K562 (cell line): ENCODE results near the gene TMEM248. TPM values are rescaled to one million over a fixed set of nuclear protein-coding genes. Genes with fewer than 3 reads are reported as not detected.
"Not testable (repeated sequence)": the region's sequence is repeated elsewhere in the genome, so short reads cannot be mapped to it uniquely, and the experiment has no call there.

Experiments used
- ATAC-seq: fragments of 200-7000 bp; cut with Tn5 transposase; 3 replicates; pipeline ENCODE4 v1.9.1; 2020; ENCODE audit warnings: moderate library complexity
- BruUV-seq: library from RNA; stranded (reverse); fragments of 400-500 nt; replicated peaks from 2 replicates; lab custom pipeline; 2021; lab: Mats Ljungman, UMichigan
- CTCF ChIA-PET: fragments of 300-600 bp; formaldehyde crosslinking; extraction: SDS; loops from one replicate; lab custom pipeline; 2021; ENCODE audit warnings: low intra/inter-chr PET ratio; lab: Yijun Ruan, JAX
- POLR2A ChIA-PET: fragments of 300-600, 350-650 bp; sonication (Branson Sonifier 250); formaldehyde crosslinking; extraction: SDS; loops from one replicate; lab custom pipeline; 2021; ENCODE audit warnings: antibody characterized with exemption, inconsistent platforms; lab: Yijun Ruan, JAX
- DNase-seq, 4 experiments: peaks; one replicate each; pipeline versions ENCODE4 v3.0.0 to v3.0.0-alpha.2; 2011 to 2018; ENCODE audit warnings: low spot score in 3 of 4, mixed read lengths in 3 of 4; ENCODE audit errors: extremely low read depth in 1 of 4
- FAIRE-seq: peaks from 2 replicates; lab custom pipeline; 2011; peaks lifted over from hg19 to GRCh38; lab: Jason Lieb, UNC
- H2AFZ ChIP-seq: 2 replicates; pipeline ENCODE4 v1.6.0; 2011; ENCODE audit warnings: low read depth, low read length, control low read depth, inconsistent platforms
- H3K27ac ChIP-seq: fragments of 200-600 bp; 3 replicates; pipeline ENCODE4 v1.8.0; 2011; ENCODE audit warnings: low read depth, mild to moderate bottlenecking, control low read depth, inconsistent platforms, low read length, moderate library complexity, mixed read lengths; ENCODE audit errors: extremely low read depth
- H3K27me3 ChIP-seq, 2 experiments: fragments of 300-600 bp in 1 of 2; 2 replicates in 1 of 2; 3 replicates in 1 of 2; pipeline versions ENCODE4 v1.6.0 to v1.8.0; 2011; ENCODE audit warnings: inconsistent platforms in 2 of 2, low read length in 2 of 2, mild to moderate bottlenecking in 1 of 2, mixed read lengths in 1 of 2, moderate library complexity in 1 of 2; ENCODE audit not compliant: control insufficient read depth in 2 of 2, insufficient read depth in 2 of 2
- H3K36me3 ChIP-seq: fragments of 300-600 bp; 3 replicates; pipeline ENCODE4 v1.8.0; 2011; ENCODE audit warnings: mild to moderate bottlenecking, low read length, inconsistent platforms; ENCODE audit not compliant: control insufficient read depth, insufficient read depth
- H3K4me1 ChIP-seq, 2 experiments: fragments of 200-600 bp in 1 of 2; replicated peaks in 1 of 2; 2 replicates in 1 of 2; 3 replicates in 1 of 2; pipeline versions ENCODE4 v1.5.1 to v1.8.0; 2011; ENCODE audit warnings: inconsistent platforms in 2 of 2, low read length in 2 of 2, mild to moderate bottlenecking in 1 of 2, mixed read lengths in 1 of 2, moderate library complexity in 1 of 2; ENCODE audit not compliant: control insufficient read depth in 2 of 2, insufficient read depth in 2 of 2
- H3K4me2 ChIP-seq: 2 replicates; pipeline ENCODE4 v1.6.1; 2011; ENCODE audit warnings: low read length, control low read depth, inconsistent platforms, mixed read lengths; ENCODE audit not compliant: insufficient read depth
- H3K4me3 ChIP-seq: fragments of 200-600 bp; sonication (generic), shearing (Covaris generic); 2 replicates; pipeline ENCODE4 v1.5.1; 2016; ENCODE audit warnings: control low read depth, inconsistent platforms
- H3K79me2 ChIP-seq: fragments of 200-600 bp; 3 replicates; pipeline ENCODE4 v1.8.0; 2011; ENCODE audit warnings: low read length, inconsistent platforms; ENCODE audit not compliant: control insufficient read depth, insufficient read depth
- H3K9ac ChIP-seq, 2 experiments: 2 replicates each; pipeline versions ENCODE4 v1.6.0 to v1.6.1; 2011; ENCODE audit warnings: low read depth in 2 of 2, low read length in 2 of 2, control low read depth in 1 of 2, inconsistent platforms in 1 of 2, mild to moderate bottlenecking in 1 of 2, mixed read lengths in 1 of 2; ENCODE audit not compliant: insufficient read depth in 1 of 2
- H3K9me1 ChIP-seq: one replicate; pipeline ENCODE4 v1.6.0; 2011; ENCODE audit warnings: inconsistent platforms, mild to moderate bottlenecking, low read length, moderate library complexity; ENCODE audit not compliant: control insufficient read depth, insufficient read depth
- H3K9me3 ChIP-seq: replicated peaks from 2 replicates; pipeline ENCODE4 v1.5.1; 2011; ENCODE audit warnings: low read depth, low read length, inconsistent platforms; ENCODE audit not compliant: control insufficient read depth, insufficient read depth
- H4K20me1 ChIP-seq: replicated peaks from 2 replicates; pipeline ENCODE4 v1.6.1; 2011; ENCODE audit warnings: low read length, inconsistent platforms, mixed read lengths; ENCODE audit not compliant: control insufficient read depth, insufficient read depth
- ARID1B ChIP-seq: fragments of 450-650 bp; IDR thresholded peaks from 2 replicates; pipeline ENCODE4 v1.6.1; 2016; ENCODE audit warnings: antibody characterized with exemption, mild to moderate bottlenecking, inconsistent platforms
- CBFB ChIP-seq: sonication (generic); formaldehyde crosslinking; IDR thresholded peaks from 2 replicates; pipeline ENCODE4 v1.4.0; 2020; ENCODE audit warnings: mild to moderate bottlenecking, missing genetic modification reagents
- FOXM1 ChIP-seq, 2 experiments: fragments of 450-650 bp in 1 of 2; sonication (generic) in 1 of 2; formaldehyde crosslinking in 1 of 2; IDR thresholded peaks; 2 replicates each; pipeline versions ENCODE4 v1.6.1 to v1.9.0; 2017 to 2022; ENCODE audit warnings: low read depth in 2 of 2, mild to moderate bottlenecking in 2 of 2, missing genetic modification reagents in 1 of 2, moderate library complexity in 1 of 2
- GABPB1 ChIP-seq: sonication (generic); formaldehyde crosslinking; IDR thresholded peaks from 2 replicates; pipeline ENCODE4 v1.8.0; 2022; ENCODE audit warnings: mild to moderate bottlenecking, missing genetic modification reagents
- KDM5B ChIP-seq: fragments of 200-600 bp; sonication (generic); IDR thresholded peaks from 2 replicates; pipeline ENCODE4 v1.6.1; 2012; ENCODE audit warnings: low read depth, mild to moderate bottlenecking, moderate library complexity, low read length, control low read depth, inconsistent platforms; ENCODE audit not compliant: insufficient replicate concordance
- MAZ ChIP-seq, 2 experiments: fragments of 450-650 bp in 1 of 2; sonication (generic) in 1 of 2; formaldehyde crosslinking; IDR thresholded peaks in 1 of 2; conservative IDR thresholded peaks in 1 of 2; 2 replicates each; pipeline versions ENCODE4 v1.4.0 to v1.5.0; 2020; ENCODE audit warnings: mild to moderate bottlenecking in 1 of 2, missing genetic modification reagents in 1 of 2
- PKNOX1 ChIP-seq: fragments of 450-650 bp; IDR thresholded peaks from 2 replicates; pipeline ENCODE4 v1.6.1; 2016
- PRDM10 ChIP-seq: fragments of 450-650 bp; IDR thresholded peaks from 2 replicates; pipeline ENCODE4 v1.6.1; 2018; ENCODE audit not compliant: partially characterized antibody
- SAP30 ChIP-seq: fragments of 200-600 bp; sonication (generic); IDR thresholded peaks from 2 replicates; pipeline ENCODE4 v1.6.1; 2012; ENCODE audit warnings: borderline replicate concordance, low read depth, mild to moderate bottlenecking, moderate library complexity, low read length, control low read depth, inconsistent platforms; ENCODE audit not compliant: insufficient read depth, poor library complexity, severe bottlenecking
- TOE1 ChIP-seq, 2 experiments: fragments of 450-650 bp in 1 of 2; sonication (generic) in 1 of 2; formaldehyde crosslinking in 1 of 2; IDR thresholded peaks; 2 replicates each; pipeline versions ENCODE4 v1.7.1 to v1.8.0; 2016 to 2022; ENCODE audit warnings: borderline replicate concordance in 2 of 2, mild to moderate bottlenecking in 2 of 2, antibody characterized with exemption in 1 of 2, inconsistent platforms in 1 of 2, low read depth in 1 of 2, missing genetic modification reagents in 1 of 2, moderate library complexity in 1 of 2
- WGBS: fragments of 100-300 bp; shearing (Covaris generic); methylation state at CpG from one replicate; pipeline ENCODE4 v1.1.6; 2016; ENCODE audit warnings: low coverage, mixed read lengths; ENCODE audit not compliant: insufficient coverage; ENCODE audit errors: missing lambda C conversion rate; 5-methylcytosine and 5-hydroxymethylcytosine counted together
- in situ Hi-C: fragments of 300-500 bp; cut with MboI; formaldehyde crosslinking; loops from 4 replicates; pipeline ENCODE4 v1.15.0; 2018; ENCODE audit warnings: inconsistent platforms, mixed read lengths
- intact Hi-C: fragments of 100-400 bp; cut with micrococcal nuclease; formaldehyde crosslinking; loops from 2 replicates; pipeline ENCODE4 v1.14.2; 2022
- polyA plus RNA-seq, 8 experiments: library from polyadenylated mRNA; depleted of rRNA in 4 of 8; stranded (reverse) in 5 of 8; unstranded in 3 of 8; fragments of >200 nt; fragmentation: Nextera tagmentation in 2 of 8; fragmentation: Illumina TruSeq in 1 of 8; extraction: Ambion mirVana in 2 of 8; extraction: Trizol in 1 of 8; gene quantifications; 2 replicates each; pipeline versions ENCODE4 v1.2.1 to v1.2.3, GENCODE V29; 2011 to 2014; ENCODE audit warnings: inconsistent platforms in 1 of 8, missing spikeins in 1 of 8
- total RNA-seq, 7 experiments: library from RNA; depleted of rRNA in 6 of 7; stranded (reverse); fragments of >200 nt in 6 of 7; fragmentation: Illumina TruSeq in 2 of 7; extraction: Trizol in 2 of 7; gene quantifications; 2 replicates each; pipeline versions ENCODE4 v1.2.1 to v1.2.3, GENCODE V29; 2011 to 2021; ENCODE audit warnings: low replicate concordance in 1 of 7

TMEM248 gene
- total and polyA plus RNA-seq, 9 of the 15 experiments (the other 6 are each of a cell fraction or from before 2014, with no cell fraction given), result 6.3 to 132 (median 64.4) TPM

- TF ChIP-seq PKNOX1 (0 out of 2 replicates have a peak, but pooled peaks have one; percentile 14), SAP30 (peak; percentile 24)
These were observed 73.6 kb downstream of the TMEM248 start (continued) for GRCh38 chr7:66994691-66995049.

- Histone ChIP-seq H3K27ac (peak within 1 kb of the TSS; percentile 96), H3K4me3 (peak within 1 kb of the TSS; percentile 80), H3K4me2 (peak within 1 kb of the TSS; percentile 95), H3K9ac (peak within 1 kb of the TSS; percentile 95 to 96), H3K36me3 (peaks cover 46% of the 10 kb centered on the region), H2AFZ (peak within 1 kb of the TSS; percentile 86), H3K79me2 (peaks cover 45% of the 10 kb centered on the region)
- intact Hi-C loops, result loop anchor here (5.0 kb wide), 3 partner anchors 73 to 253 kb away; partner anchors contain the start of genes RABGEF1 and TMEM248
- CTCF ChIA-PET; H3K9me3 ChIP-seq; H4K20me1 ChIP-seq; H3K4me1 ChIP-seq; H3K9me1 ChIP-seq; in situ Hi-C loops; H3K27me3 ChIP-seq; TF ChIP-seq TOE1 (CRISPR knock-in tag; IDR thresholded peaks at IDR 0.05; ENCODE audit: borderline replicate concordance, low read depth); FOXM1 (IDR thresholded peaks at IDR 0.05; ENCODE audit: low read depth): not testable (repeated sequence)
- POLR2A ChIA-PET, result interaction anchor here (0.5 to 1.6 kb wide), 13 partner anchors 22 to 1386 kb away, joined by 3 read pairs; no protein-coding TSS in a partner anchor
- WGBS, result 1% methylated on average over 55 of the region's 59 CpGs
- BruUV-seq, result TSS peak; percentile 54
- peak; percentile 99 for FAIRE-seq
- peak; percentile 82 for ATAC-seq
- peak; percentile 74 to 100 (median 82) for DNase-seq
- peak; percentile 83 for TF ChIP-seq GABPB1 (CRISPR knock-in tag)
- peak; percentile 85 to 90 for TF ChIP-seq MAZ (CRISPR knock-in tag; conservative IDR thresholded peaks at IDR 0.05 in 1 of 2, IDR thresholded peaks at IDR 0.05 in 1 of 2)
- TF ChIP-seq PRDM10, result peak; percentile 88
- peak; percentile 62 for TF ChIP-seq TOE1 (IDR thresholded peaks at IDR 0.05; ENCODE audit: borderline replicate concordance)
- peak; percentile 73; the same call in 1 of the 2 replicates for TF ChIP-seq CBFB (CRISPR knock-in tag)
- 0 out of 2 replicates have a peak, but pooled peaks have one; percentile 50 for TF ChIP-seq FOXM1 (CRISPR knock-in tag; IDR thresholded peaks at IDR 0.05; ENCODE audit: low read depth)
- 0 out of 2 replicates have a peak, but pooled peaks have one; percentile 12 for TF ChIP-seq ARID1B
- TF ChIP-seq KDM5B, result peak; percentile 88
These were observed 74.2 kb downstream of the TMEM248 start, which contains the start of gene SBDS for GRCh38 chr7:66995050-66995776. Gene SBDS, minus strand, starts transcription at chr7:66995586. Its CDS starts 169 bp downstream, at chr7:66995417.
